ENCODE measurements around the gene GRID1.
"Not testable (repeated sequence)": the region's sequence is repeated elsewhere in the genome, so short reads cannot be mapped to it uniquely, and the experiment has no call there.

The GRID1 gene

DNA sequence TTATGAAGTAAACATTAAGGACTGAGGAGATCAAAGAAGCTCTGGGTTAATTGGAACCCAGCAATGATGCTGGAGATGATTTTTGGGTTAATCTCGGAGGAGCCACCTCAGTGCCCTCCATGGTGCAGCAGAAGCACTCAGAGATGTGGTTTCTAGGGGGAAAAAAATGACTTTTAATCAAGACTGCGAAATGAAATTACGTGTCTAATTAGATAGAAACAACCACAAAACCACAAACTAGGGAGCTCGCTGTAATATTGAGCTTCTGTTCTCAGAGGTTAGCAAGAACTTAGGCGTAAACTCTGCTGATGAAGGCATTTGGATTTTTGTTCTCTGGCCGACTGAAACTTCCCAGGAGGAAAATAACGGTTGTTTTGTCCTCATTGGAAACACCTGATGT is 319.0 kb downstream of the GRID1 start:
- H3K4me1 Mint-ChIP-seq (ENCODE audit: low read depth): peaks cover 12% of the 10 kb centered on the region
- H3K36me3 Mint-ChIP-seq (ENCODE audit: low read depth): no peaks in the 10 kb centered on the region
- peaks cover 21% of the 10 kb centered on the region for H3K27me3 Mint-ChIP-seq (ENCODE audit: low read depth)
- H3K27ac Mint-ChIP-seq: no peak overlapping the region
- no peaks in the 10 kb centered on the region for H3K9me3 Mint-ChIP-seq
- H3K4me3 Mint-ChIP-seq: no peak overlapping the region

DNA sequence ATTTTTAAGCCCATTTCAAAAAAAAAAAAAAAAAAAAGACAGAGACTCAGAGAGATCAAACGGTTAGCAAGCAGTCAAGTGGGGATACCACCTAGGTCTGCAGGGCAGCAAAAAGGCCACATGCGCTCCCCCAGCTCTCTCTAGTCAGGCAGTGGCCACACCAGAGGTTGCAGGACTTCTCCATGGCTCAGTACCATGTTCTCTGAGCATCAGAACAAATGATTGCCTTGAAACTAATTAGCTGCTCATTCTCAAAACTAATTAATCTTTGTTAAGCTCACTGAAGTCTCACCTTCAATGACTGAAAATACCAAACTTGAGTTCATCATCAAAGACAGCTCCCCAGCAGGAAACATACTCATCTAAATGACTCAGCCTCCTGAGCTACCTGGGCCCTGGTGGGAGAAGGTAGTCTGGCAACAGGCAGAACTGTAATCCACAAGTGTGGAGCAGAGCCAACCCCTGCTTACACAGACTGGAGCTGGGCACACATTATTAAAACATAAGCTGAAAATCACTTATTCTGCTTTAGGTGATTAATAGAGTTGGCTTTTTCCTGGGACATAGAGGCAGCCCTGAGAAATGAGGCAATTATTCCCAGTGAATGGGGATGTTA is 319.6 kb downstream of the GRID1 start:
- peaks cover 12% of the 10 kb centered on the region for H3K4me1 Mint-ChIP-seq (ENCODE audit: low read depth)
- H3K27me3 Mint-ChIP-seq (ENCODE audit: low read depth): peaks cover 21% of the 10 kb centered on the region
- no peaks in the 10 kb centered on the region for H3K9me3 Mint-ChIP-seq
- no peak overlapping the region for H3K27ac Mint-ChIP-seq
- H3K4me3 Mint-ChIP-seq: no peak overlapping the region
- no peaks in the 10 kb centered on the region for H3K36me3 Mint-ChIP-seq (ENCODE audit: low read depth)

DNA sequence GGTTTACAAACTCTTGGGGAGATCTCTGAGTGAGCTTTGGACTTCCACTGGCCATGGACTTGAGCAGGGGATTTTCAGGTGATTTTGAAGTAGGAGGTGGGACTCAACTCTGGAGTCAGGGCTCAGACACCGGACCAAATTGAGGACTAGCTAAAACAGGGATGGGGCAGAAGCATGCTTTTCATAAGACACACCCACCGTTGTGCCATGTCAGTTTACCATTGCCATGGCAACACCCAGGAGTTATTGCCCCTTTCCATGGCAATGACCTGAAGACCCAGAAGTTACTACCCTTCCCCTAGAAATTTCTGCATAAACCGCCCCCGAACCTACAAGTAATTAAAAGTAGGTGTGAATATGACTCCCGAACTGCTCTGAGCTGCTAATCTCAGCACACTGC is 320.7 kb downstream of the GRID1 start:
- H3K27ac Mint-ChIP-seq: no peak overlapping the region
- peaks cover 14% of the 10 kb centered on the region for H3K4me1 Mint-ChIP-seq (ENCODE audit: low read depth)
- H3K4me3 Mint-ChIP-seq: no peak overlapping the region
- H3K36me3 Mint-ChIP-seq (ENCODE audit: low read depth): no peaks in the 10 kb centered on the region
- peaks cover 21% of the 10 kb centered on the region for H3K27me3 Mint-ChIP-seq (ENCODE audit: low read depth)
- no peaks in the 10 kb centered on the region for H3K9me3 Mint-ChIP-seq

DNA sequence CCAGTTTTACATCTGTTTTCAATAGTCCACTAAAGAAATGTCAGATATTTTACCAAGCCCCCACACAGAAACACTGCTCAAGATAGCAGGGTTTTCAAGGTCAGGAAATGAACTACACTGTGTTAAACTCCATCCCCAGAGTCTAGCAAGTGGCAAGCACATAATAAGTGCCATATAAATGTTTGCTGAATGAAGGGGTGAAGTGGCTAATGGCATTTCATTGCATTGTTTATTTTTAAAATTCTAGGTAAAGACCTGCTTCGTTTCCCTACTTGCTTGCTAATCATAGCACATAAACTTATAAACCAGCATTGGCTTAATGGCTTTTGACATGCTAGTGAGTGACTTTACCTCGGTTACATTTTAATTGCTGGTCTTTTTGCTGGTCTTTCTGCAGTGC is 322.6 kb downstream of the GRID1 start:
- H3K4me3 Mint-ChIP-seq: no peak overlapping the region
- no peaks in the 10 kb centered on the region for H3K9me3 Mint-ChIP-seq
- H3K27ac Mint-ChIP-seq: no peak overlapping the region
- H3K27me3 Mint-ChIP-seq (ENCODE audit: low read depth): peaks cover 14% of the 10 kb centered on the region
- no peaks in the 10 kb centered on the region for H3K36me3 Mint-ChIP-seq (ENCODE audit: low read depth)
- H3K4me1 Mint-ChIP-seq (ENCODE audit: low read depth): peaks cover 14% of the 10 kb centered on the region

- peaks cover 14% of the 10 kb centered on the region for H3K27me3 Mint-ChIP-seq (ENCODE audit: low read depth)
- H3K36me3 Mint-ChIP-seq (ENCODE audit: low read depth): no peaks in the 10 kb centered on the region
- no peaks in the 10 kb centered on the region for H3K9me3 Mint-ChIP-seq
- H3K27ac Mint-ChIP-seq: no peak overlapping the region
- H3K4me3 Mint-ChIP-seq: no peak overlapping the region
- H3K4me1 Mint-ChIP-seq (ENCODE audit: low read depth): peaks cover 14% of the 10 kb centered on the region
Observed at GRCh38 chr10:86043236-86043635, 323.4 kb downstream of the GRID1 start.

DNA sequence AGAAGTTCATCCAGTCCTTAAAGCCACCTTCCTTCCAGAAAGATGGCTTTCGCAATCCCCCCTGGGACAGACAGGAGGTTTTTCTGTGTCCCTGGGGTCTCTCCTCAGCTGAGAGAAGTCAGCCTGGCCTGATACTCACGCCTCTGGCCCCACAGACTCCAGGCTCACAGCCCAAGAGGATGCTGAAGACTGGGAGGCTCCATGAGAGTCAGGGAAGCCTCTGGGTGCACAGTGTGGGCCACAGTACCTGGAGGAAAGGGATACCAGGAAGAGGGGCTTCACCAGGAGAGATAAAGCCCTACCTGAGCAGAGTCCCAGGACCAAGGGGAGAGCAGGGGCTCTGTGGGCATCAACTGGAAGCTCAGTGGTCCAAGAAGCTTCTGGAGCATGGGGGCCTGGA is 324.4 kb downstream of the GRID1 start:
- no peak overlapping the region for H3K27ac Mint-ChIP-seq
- H3K36me3 Mint-ChIP-seq (ENCODE audit: low read depth): no peaks in the 10 kb centered on the region
- H3K27me3 Mint-ChIP-seq (ENCODE audit: low read depth): peaks cover 14% of the 10 kb centered on the region
- peaks cover 8% of the 10 kb centered on the region for H3K4me1 Mint-ChIP-seq (ENCODE audit: low read depth)
- H3K4me3 Mint-ChIP-seq: no peak overlapping the region
- H3K9me3 Mint-ChIP-seq: no peaks in the 10 kb centered on the region

DNA sequence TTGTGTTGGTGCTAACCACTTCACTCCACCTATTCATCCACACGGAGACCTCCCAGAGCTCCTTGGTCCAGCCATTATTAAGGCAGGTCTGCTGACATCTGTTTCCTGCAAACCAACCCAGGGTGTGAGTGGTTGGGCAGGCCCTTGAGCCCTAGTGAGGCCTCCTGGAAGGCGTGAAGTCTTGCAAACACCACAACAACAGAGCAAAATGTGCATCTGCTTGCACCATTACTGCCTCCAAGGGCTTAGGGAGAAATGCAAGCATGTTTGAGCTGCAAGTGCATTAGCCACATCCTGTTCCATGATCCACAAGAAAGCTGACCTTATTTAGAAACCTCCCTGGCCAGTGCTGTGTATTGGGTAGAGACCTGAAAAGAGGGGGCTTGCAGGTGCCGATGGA is 325.5 kb downstream of the GRID1 start:
- Mint-ChIP-seq H3K4me1 (ENCODE audit: low read depth) (peaks cover 2% of the 10 kb centered on the region), H3K4me3 (no peak overlapping the region), H3K27ac (no peak overlapping the region), H3K9me3 (no peaks in the 10 kb centered on the region), H3K27me3 (ENCODE audit: low read depth) (peaks cover 7% of the 10 kb centered on the region), H3K36me3 (ENCODE audit: low read depth) (no peaks in the 10 kb centered on the region)

GRCh38 chr10:86038371-86038770 is 328.2 kb downstream of the GRID1 start:
- H3K36me3 Mint-ChIP-seq (ENCODE audit: low read depth): no peaks in the 10 kb centered on the region
- H3K4me3 Mint-ChIP-seq: no peak overlapping the region
- H3K9me3 Mint-ChIP-seq: no peaks in the 10 kb centered on the region
- H3K27me3 Mint-ChIP-seq (ENCODE audit: low read depth): no peaks in the 10 kb centered on the region
- peaks cover 2% of the 10 kb centered on the region for H3K4me1 Mint-ChIP-seq (ENCODE audit: low read depth)
- H3K27ac Mint-ChIP-seq: no peak overlapping the region

DNA sequence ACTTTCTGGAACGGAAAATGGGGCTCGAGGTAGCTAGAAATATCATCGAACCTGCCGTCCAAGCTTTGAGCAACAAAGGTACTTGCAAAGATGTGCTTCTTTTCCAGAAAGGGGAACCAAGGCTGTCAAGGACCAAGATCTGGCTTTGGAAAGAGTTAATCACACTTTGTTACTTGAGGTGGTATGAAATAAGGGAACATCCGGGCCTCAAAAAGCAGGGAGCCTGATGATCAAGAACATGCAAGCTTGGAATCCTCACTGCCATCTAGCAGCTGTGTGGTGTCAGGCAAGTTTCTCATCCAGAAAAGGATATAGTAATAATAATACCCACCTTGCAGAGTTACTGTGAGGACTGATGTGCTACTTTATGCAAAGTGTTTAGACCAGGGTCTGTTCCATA is 329.5 kb downstream of the GRID1 start:
- Mint-ChIP-seq H3K27ac (no peak overlapping the region), H3K4me1 (ENCODE audit: low read depth) (peaks cover 2% of the 10 kb centered on the region), H3K9me3 (no peaks in the 10 kb centered on the region), H3K36me3 (ENCODE audit: low read depth) (no peaks in the 10 kb centered on the region), H3K4me3 (no peak overlapping the region), H3K27me3 (ENCODE audit: low read depth) (no peaks in the 10 kb centered on the region)

DNA sequence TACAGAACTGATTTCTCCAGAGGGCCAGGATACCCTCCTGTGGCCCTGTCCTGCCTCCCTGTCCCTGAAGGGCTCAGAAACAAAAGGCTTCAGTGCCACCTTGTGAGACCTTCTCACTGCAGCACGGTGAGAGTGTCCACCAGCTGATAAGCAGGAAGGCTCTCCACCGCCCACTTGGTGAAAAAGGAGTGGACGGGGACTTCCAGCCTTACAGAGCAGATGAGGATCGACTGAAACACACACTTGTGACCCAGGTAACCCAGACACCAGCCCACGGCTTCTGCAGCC is 330.1 kb downstream of the GRID1 start:
- Mint-ChIP-seq H3K4me1 (ENCODE audit: low read depth) (peaks cover under 1% of the 10 kb centered on the region), H3K4me3 (no peak overlapping the region), H3K36me3 (ENCODE audit: low read depth) (no peaks in the 10 kb centered on the region), H3K9me3 (peaks cover 3% of the 10 kb centered on the region), H3K27me3 (ENCODE audit: low read depth) (no peaks in the 10 kb centered on the region), H3K27ac (no peak overlapping the region)

- Mint-ChIP-seq H3K4me1 (ENCODE audit: low read depth) (no peaks in the 10 kb centered on the region), H3K9me3 (peaks cover 4% of the 10 kb centered on the region), H3K36me3 (ENCODE audit: low read depth) (no peaks in the 10 kb centered on the region), H3K27ac (no peak overlapping the region), H3K4me3 (no peak overlapping the region), H3K27me3 (ENCODE audit: low read depth) (no peaks in the 10 kb centered on the region)
Observed at GRCh38 chr10:86035791-86036543, 330.6 kb downstream of the GRID1 start.

DNA sequence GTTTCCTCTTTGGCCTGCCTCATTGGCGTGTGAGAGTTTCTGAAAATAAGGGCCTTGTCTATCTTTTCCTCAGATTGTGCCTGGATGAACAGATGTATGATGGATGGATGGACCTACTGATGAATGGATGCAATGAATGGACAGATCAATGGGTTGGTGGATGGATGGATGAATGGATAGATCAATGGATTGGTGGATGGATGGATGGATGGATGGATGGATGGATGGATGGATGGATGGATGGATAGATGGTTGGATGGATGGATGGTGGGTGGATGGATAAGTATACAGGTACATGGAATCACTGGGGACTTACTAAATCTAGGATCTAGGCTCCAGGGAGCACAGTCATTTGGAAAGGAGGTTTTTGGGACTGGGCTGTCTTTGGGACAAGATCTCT is 331.9 kb downstream of the GRID1 start:
- no peaks in the 10 kb centered on the region for H3K4me1 Mint-ChIP-seq (ENCODE audit: low read depth)
- no peaks in the 10 kb centered on the region for H3K36me3 Mint-ChIP-seq (ENCODE audit: low read depth)
- H3K9me3 Mint-ChIP-seq: peaks cover 9% of the 10 kb centered on the region
- H3K4me3 Mint-ChIP-seq: no peak overlapping the region
- H3K27ac Mint-ChIP-seq: no peak overlapping the region
- H3K27me3 Mint-ChIP-seq (ENCODE audit: low read depth): no peaks in the 10 kb centered on the region

DNA sequence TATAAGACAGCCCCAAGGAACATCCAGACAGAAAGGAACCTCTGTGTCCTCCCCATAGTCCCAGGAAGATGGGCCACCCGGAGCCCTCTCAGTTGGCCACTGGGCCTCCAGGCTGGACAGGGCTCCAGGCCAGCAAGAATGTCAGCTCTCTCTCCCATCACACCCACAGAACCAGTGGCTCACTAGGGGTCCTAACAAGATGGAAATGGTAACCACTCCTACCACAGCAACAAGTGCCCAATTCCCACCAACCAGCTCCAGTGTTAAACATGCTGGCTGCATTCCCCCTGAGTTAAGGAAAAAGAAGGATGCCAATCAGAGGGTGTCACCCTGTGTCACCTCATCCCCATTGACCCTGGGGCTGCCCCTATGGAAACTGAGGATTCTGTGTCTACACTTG is 333.0 kb downstream of the GRID1 start:
- Mint-ChIP-seq H3K27me3 (ENCODE audit: low read depth) (no peaks in the 10 kb centered on the region), H3K9me3 (peaks cover 9% of the 10 kb centered on the region), H3K4me1 (ENCODE audit: low read depth) (no peaks in the 10 kb centered on the region), H3K4me3 (no peak overlapping the region), H3K36me3 (ENCODE audit: low read depth) (no peaks in the 10 kb centered on the region), H3K27ac (no peak overlapping the region)

DNA sequence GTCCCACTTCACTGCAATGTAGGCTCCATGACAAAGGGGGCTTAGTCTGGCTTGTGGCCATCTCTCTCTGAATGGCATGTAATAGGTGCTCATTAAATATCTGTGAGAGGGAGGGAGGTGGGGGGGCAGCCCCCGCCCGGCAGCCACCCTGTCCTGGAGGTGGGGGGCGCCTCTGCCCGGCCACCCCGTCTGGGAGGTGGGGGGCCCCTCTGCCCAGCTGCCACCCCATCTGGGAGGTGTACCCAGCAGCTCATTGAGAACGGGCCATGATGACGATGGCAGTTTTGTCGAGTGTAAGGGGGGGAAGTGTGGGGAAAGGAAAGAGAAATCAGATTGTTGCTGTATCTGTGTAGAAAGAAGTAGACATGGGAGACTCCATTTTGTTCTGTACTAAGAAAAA is 334.5 kb downstream of the GRID1 start:
- H3K36me3 Mint-ChIP-seq (ENCODE audit: low read depth); H3K27me3 Mint-ChIP-seq (ENCODE audit: low read depth); H3K4me1 Mint-ChIP-seq (ENCODE audit: low read depth); H3K9me3 Mint-ChIP-seq; H3K27ac Mint-ChIP-seq; H3K4me3 Mint-ChIP-seq: not testable (repeated sequence)

DNA sequence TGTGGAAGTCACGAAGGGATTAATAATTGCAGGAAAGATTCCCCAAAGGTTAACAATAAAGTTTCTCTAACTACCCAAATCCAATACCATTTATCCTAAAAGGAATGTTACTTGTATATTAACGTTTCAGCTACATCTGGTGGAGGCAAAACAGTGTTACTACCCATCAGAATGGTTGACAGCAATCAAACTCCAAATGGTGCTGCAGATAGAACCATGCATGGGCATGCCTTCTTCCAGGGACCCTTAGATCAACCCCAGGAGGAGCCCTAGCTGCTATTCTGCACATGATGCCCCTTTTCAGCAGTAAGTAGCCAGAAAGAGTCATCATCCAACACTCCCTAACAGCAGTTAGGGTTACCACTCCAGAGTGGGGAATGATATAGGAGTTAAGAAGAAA is 336.3 kb downstream of the GRID1 start:
- Mint-ChIP-seq H3K27me3 (ENCODE audit: low read depth) (no peaks in the 10 kb centered on the region), H3K27ac (no peak overlapping the region), H3K9me3 (peaks cover 9% of the 10 kb centered on the region), H3K36me3 (ENCODE audit: low read depth) (no peaks in the 10 kb centered on the region), H3K4me1 (ENCODE audit: low read depth) (no peaks in the 10 kb centered on the region), H3K4me3 (no peak overlapping the region)

- H3K27me3 Mint-ChIP-seq (ENCODE audit: low read depth): no peaks in the 10 kb centered on the region
- no peaks in the 10 kb centered on the region for H3K36me3 Mint-ChIP-seq (ENCODE audit: low read depth)
- no peak overlapping the region for H3K4me3 Mint-ChIP-seq
- H3K9me3 Mint-ChIP-seq: peaks cover 9% of the 10 kb centered on the region
- H3K4me1 Mint-ChIP-seq (ENCODE audit: low read depth): no peaks in the 10 kb centered on the region
- H3K27ac Mint-ChIP-seq: no peak overlapping the region
Observed at GRCh38 chr10:86027346-86027745, 339.2 kb downstream of the GRID1 start.
